B cell (primary cell): ENCODE data around the gene LSS. TPM values are rescaled to one million over a fixed set of nuclear protein-coding genes. Genes with fewer than 3 reads are reported as not detected.

Experiments used
- ATAC-seq: fragments of 200-7000 bp; cut with Tn5 transposase; one replicate; pipeline ENCODE4 v1.10.0; 2021; ENCODE audit warnings: low read depth, mild to moderate bottlenecking, moderate number of reproducible peaks, moderate library complexity
- CTCF ChIA-PET: fragments of 350-600 bp; sonication (Branson Sonifier 250); formaldehyde crosslinking; loops from one replicate; lab custom pipeline; 2021; ENCODE audit warnings: antibody characterized with exemption, inconsistent platforms; lab: Charles Lee
- POLR2A ChIA-PET: fragments of 350-600 bp; sonication (Branson Sonifier 250); formaldehyde crosslinking; loops from one replicate; lab custom pipeline; 2021; ENCODE audit warnings: antibody characterized with exemption; lab: Charles Lee
- DNase-seq: peaks from one replicate; pipeline ENCODE4 v3.0.0; 2013
- H2AFZ ChIP-seq: 2 replicates; pipeline ENCODE4 v1.6.1; 2012; ENCODE audit warnings: mild to moderate bottlenecking, low read depth, low read length; ENCODE audit not compliant: insufficient read depth, poor library complexity, severe bottlenecking
- H3K27ac ChIP-seq, 2 donors: 1 replicate in 1 of 2; 2 replicates in 1 of 2; pipeline ENCODE4 v1.5.1; 2012 to 2013; ENCODE audit warnings: low read length in 2 of 2, mild to moderate bottlenecking in 2 of 2, moderate library complexity in 1 of 2
- H3K27me3 ChIP-seq, 4 experiments: fragments of 200-600 bp in 1 of 4; sonication (generic) in 1 of 4; replicated peaks in 1 of 4; 1 replicate in 2 of 4; 2 replicates in 2 of 4; pipeline versions ENCODE4 v1.6.1 to v1.7.0; 2013 to 2016; ENCODE audit warnings: low read length in 3 of 4, mild to moderate bottlenecking in 2 of 4, mixed read lengths in 1 of 4, moderate library complexity in 1 of 4; ENCODE audit not compliant: insufficient read depth in 4 of 4, control insufficient read depth in 3 of 4; ENCODE audit errors: control extremely low read depth in 1 of 4
- H3K36me3 ChIP-seq, 2 experiments: replicated peaks in 1 of 2; 1 replicate in 1 of 2; 2 replicates in 1 of 2; pipeline versions ENCODE4 v1.6.1 to v1.7.1; 2013; ENCODE audit warnings: low read length in 1 of 2; ENCODE audit not compliant: insufficient read depth in 2 of 2, control insufficient read depth in 1 of 2; ENCODE audit errors: control extremely low read depth in 1 of 2, extremely low read depth in 1 of 2
- H3K4me1 ChIP-seq, 2 donors: fragments of 200-600 bp in 1 of 2; sonication (generic) in 1 of 2; 1 replicate in 1 of 2; 2 replicates in 1 of 2; pipeline versions ENCODE4 v1.5.1 to v1.6.1; 2013 to 2017; ENCODE audit warnings: low read length in 2 of 2; ENCODE audit not compliant: control insufficient read depth in 2 of 2, insufficient read depth in 2 of 2
- H3K4me2 ChIP-seq: replicated peaks from 2 replicates; pipeline ENCODE3; 2012; ENCODE audit warnings: mild to moderate bottlenecking, low read depth, low read length; ENCODE audit not compliant: poor library complexity, severe bottlenecking
- H3K4me3 ChIP-seq, 5 experiments: fragments of 200-600 bp in 1 of 5; sonication (generic) in 1 of 5; 1 replicate in 3 of 5; 2 replicates in 2 of 5; pipeline versions ENCODE4 v1.5.1 to v1.7.0; 2011 to 2016; ENCODE audit warnings: low read length in 4 of 5, mild to moderate bottlenecking in 4 of 5, low read depth in 2 of 5, control low read depth in 1 of 5, moderate library complexity in 1 of 5; ENCODE audit not compliant: insufficient read depth in 1 of 5; ENCODE audit errors: control extremely low read depth in 1 of 5, extremely low read depth in 1 of 5
- H3K79me2 ChIP-seq: fragments of 200-600 bp; sonication (generic); one replicate; pipeline ENCODE4 v1.6.0; 2016; ENCODE audit warnings: low read length; ENCODE audit not compliant: control insufficient read depth, insufficient read depth
- H3K9ac ChIP-seq: fragments of 200-600 bp; sonication (generic); 2 replicates; pipeline ENCODE4 v1.6.1; 2017; ENCODE audit warnings: mild to moderate bottlenecking, low read length, moderate library complexity
- H3K9me3 ChIP-seq, 3 donors: one replicate each; pipeline versions ENCODE4 v1.6.1 to v1.7.1; 2013; ENCODE audit warnings: low read length in 2 of 3; ENCODE audit not compliant: control insufficient read depth in 2 of 3, insufficient read depth in 1 of 3; ENCODE audit errors: control extremely low read depth in 1 of 3
- H4K20me1 ChIP-seq: 2 replicates; pipeline ENCODE4 v1.6.0; 2012; ENCODE audit warnings: mild to moderate bottlenecking, low read length; ENCODE audit not compliant: insufficient read depth, control insufficient read depth, poor library complexity, severe bottlenecking
- H3K27ac Mint-ChIP-seq: one replicate; pipeline ENCODE4 v1.8.0; 2021; ENCODE audit warnings: mixed read lengths
- H3K27me3 Mint-ChIP-seq: one replicate; pipeline ENCODE4 v1.8.0; 2021; ENCODE audit warnings: mixed read lengths
- H3K4me1 Mint-ChIP-seq: one replicate; pipeline ENCODE4 v1.8.0; 2021; ENCODE audit warnings: mixed read lengths
- H3K4me3 Mint-ChIP-seq: one replicate; pipeline ENCODE4 v1.8.0; 2021; ENCODE audit warnings: mixed read lengths
- H3K9me3 Mint-ChIP-seq: one replicate; pipeline ENCODE4 v1.8.0; 2022; ENCODE audit warnings: mixed read lengths; ENCODE audit not compliant: insufficient read depth
- CTCF ChIP-seq: fragments of 200-600 bp; IDR thresholded peaks from one replicate; pipeline ENCODE4 v1.8.0; 2022; ENCODE audit warnings: antibody characterized with exemption, mild to moderate bottlenecking
- EZH2 ChIP-seq: IDR thresholded peaks from 2 replicates; pipeline ENCODE4 v1.6.1; 2012; ENCODE audit warnings: borderline replicate concordance, low read depth, mild to moderate bottlenecking, moderate library complexity, low read length; ENCODE audit not compliant: insufficient read depth, poor library complexity, severe bottlenecking
- WGBS: methylation state at CpG from one replicate; pipeline ENCODE4 v1.1.5; 2013; ENCODE audit warnings: missing lambda C conversion rate; ENCODE audit not compliant: insufficient coverage; 5-methylcytosine and 5-hydroxymethylcytosine counted together
- intact Hi-C: fragments of 100-400 bp; cut with micrococcal nuclease; formaldehyde crosslinking; loops from one replicate; pipeline ENCODE4 v1.10.0; 2022
- polyA plus RNA-seq: library from polyadenylated mRNA; depleted of rRNA; stranded (reverse); fragments of >200 nt; gene quantifications from 2 replicates; pipeline ENCODE4 v1.2.3, GENCODE V29; 2012
- total RNA-seq, 2 donors: library from RNA; stranded (reverse); fragments of 120-200 nt in 1 of 2; gene quantifications; 1 replicate in 1 of 2; 2 replicates in 1 of 2; pipeline versions ENCODE4 v1.2.3 to v1.2.4, GENCODE V29; 2013 to 2022

Gene LSS
- total and polyA plus RNA-seq, 2 donors (not counting 1 experiment from before 2014, with no cell fraction given): 30.2 to 58.1 TPM

- DNase-seq (no peak), ATAC-seq (no peak)
- Mint-ChIP-seq H3K27ac (no peak overlapping the region), H3K4me1 (no peaks in the 10 kb centered on the region), H3K27me3 (no peaks in the 10 kb centered on the region), H3K9me3 (no peaks in the 10 kb centered on the region), H3K4me3 (no peak overlapping the region)
- intact Hi-C loops: no loop called here
- Histone ChIP-seq H3K27me3 (no peaks in the 10 kb centered on the region), H3K4me2 (no peak overlapping the region), H3K4me1 (peaks cover 0 to 5% of the 10 kb centered on the region in 2 donors), H3K79me2 (no peaks in the 10 kb centered on the region), H4K20me1 (no peaks in the 10 kb centered on the region), H3K27ac (no peak overlapping the region), H2AFZ (no peak overlapping the region), H3K36me3 (no peaks in the 10 kb centered on the region), H3K4me3 (no peak overlapping the region), H3K9ac (no peak overlapping the region), H3K9me3 (no peaks in the 10 kb centered on the region)
- TF ChIP-seq EZH2 (no peak), CTCF (no peak)
- CTCF ChIA-PET: interaction anchor here (0.6 to 2.9 kb wide), 3 partner anchors 9 to 407 kb away, joined by 3 to 12 read pairs (median 3); partner anchors contain the start of gene LSS
- POLR2A ChIA-PET: no interaction called here
- 95% methylated on average over 40 of the region's 45 CpGs for WGBS
These were observed 76.3 kb downstream of the LSS start for GRCh38 chr21:46151989-46152926.
